OCI-LY3 (cell line): ENCODE data around the gene ABL1.

Source experiments
- CTCF ChIP-seq: fragments of 200-600, 300-600 bp; sonication (generic); IDR thresholded peaks from 2 replicates; pipeline ENCODE4 v1.5.1; 2014; ENCODE audit warnings: antibody characterized with exemption, low read length, low read depth
- EZH2phosphoT487 ChIP-seq: fragments of 200-600 bp; shearing (Covaris generic); IDR thresholded peaks from 2 replicates; pipeline ENCODE4 v1.6.1; 2018; ENCODE audit warnings: antibody characterized with exemption, mixed run types, low read depth

DNA sequence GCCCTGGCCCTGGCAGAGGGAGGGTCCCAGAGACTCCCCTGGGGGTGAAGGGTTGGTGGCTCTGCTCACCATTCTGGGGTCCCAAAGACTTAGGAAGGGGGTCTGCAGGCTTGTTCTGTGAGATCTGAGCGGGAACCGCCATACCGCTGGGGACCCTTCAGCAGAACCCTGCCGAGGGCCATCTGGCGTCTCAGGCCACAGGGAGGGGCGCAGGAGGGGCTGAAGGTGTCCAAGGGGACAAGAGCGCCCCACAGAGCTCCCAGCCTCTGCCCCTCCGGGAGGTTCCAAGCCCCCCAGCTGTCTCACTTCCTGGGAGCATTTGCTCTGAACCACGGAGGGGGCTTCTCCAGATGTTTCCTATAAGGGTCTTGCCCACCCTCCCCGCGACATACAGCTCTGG is 99.2 kb downstream of the ABL1 start:
- TF ChIP-seq EZH2phosphoT487 (no peak), CTCF (no peak)
